ENCODE measurements around the gene MAOB. TPM values are rescaled to one million over a fixed set of nuclear protein-coding genes. Genes with fewer than 3 reads are reported as not detected.

The MAOB gene
- total and polyA plus RNA-seq, 5 donors from 2014 or later: 0.13 TPM; not detected in 4

GRCh38 chrX:43808231-43808630 lies 74.0 kb downstream of the MAOB start:
- Histone ChIP-seq H3K27me3 (ENCODE audit: control insufficient read depth, insufficient read depth, low read length) (peaks cover 2% of the 10 kb centered on the region), H3K27ac (ENCODE audit: insufficient read depth, low read length, poor library complexity, severe bottlenecking) (no peak overlapping the region), H3K4me3 (ENCODE audit: low read depth, low read length) (no peak overlapping the region), H3K36me3 (ENCODE audit: control insufficient read depth, insufficient read depth, low read length) (no peaks in the 10 kb centered on the region), H3K9me3 (ENCODE audit: control insufficient read depth in 2 of 2, low read length in 2 of 2) (no peaks in the 10 kb centered on the region), H3K4me1 (ENCODE audit: control insufficient read depth, insufficient read depth, low read length, poor library complexity, severe bottlenecking) (no peaks in the 10 kb centered on the region)
- no peak overlapping the region for H3K4me3 Mint-ChIP-seq
- no peak for ATAC-seq (ENCODE audit: low read depth in 2 of 2)
- H3K9me3 Mint-ChIP-seq: peaks cover 0 to 2% (median 0%) of the 10 kb centered on the region in 7 donors
- DNase-seq: no peak
- no peak overlapping the region for H3K27ac Mint-ChIP-seq
- H3K4me1 Mint-ChIP-seq: peaks cover 0 to 2% (median 0%) of the 10 kb centered on the region in 4 donors
- H3K27me3 Mint-ChIP-seq: peaks cover 6% of the 10 kb centered on the region
- no peaks in the 10 kb centered on the region for H3K36me3 Mint-ChIP-seq

DNA sequence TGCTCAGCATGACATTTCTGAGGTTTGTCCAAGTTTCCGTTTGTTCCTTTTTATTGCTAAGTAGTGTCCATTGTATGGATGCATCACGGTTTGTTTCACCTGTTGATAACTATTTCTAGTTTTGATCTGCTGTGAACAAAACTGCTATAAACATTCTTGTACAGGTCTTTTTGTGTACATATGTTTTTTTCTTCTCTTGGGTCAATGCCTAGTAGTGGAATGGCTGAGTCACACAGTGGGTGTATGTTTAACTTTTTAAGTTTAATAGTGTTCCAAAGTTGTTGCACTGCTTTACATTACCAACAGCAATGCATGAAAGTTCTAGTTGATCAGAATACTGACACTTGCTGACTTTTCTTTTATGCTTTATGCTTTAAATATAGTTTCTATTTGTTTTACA lies 76.7 kb downstream of the MAOB start:
- Mint-ChIP-seq H3K9me3 (peaks cover 0 to 1% (median 0%) of the 10 kb centered on the region in 7 donors), H3K36me3 (no peaks in the 10 kb centered on the region), H3K27ac (no peak overlapping the region), H3K4me3 (no peak overlapping the region), H3K4me1 (no peaks in the 10 kb centered on the region), H3K27me3 (peaks cover 6% of the 10 kb centered on the region)
- Histone ChIP-seq H3K27ac (ENCODE audit: insufficient read depth, low read length, poor library complexity, severe bottlenecking) (no peak overlapping the region), H3K9me3 (ENCODE audit: control insufficient read depth in 2 of 2, low read length in 2 of 2) (no peaks in the 10 kb centered on the region), H3K36me3 (ENCODE audit: control insufficient read depth, insufficient read depth, low read length) (no peaks in the 10 kb centered on the region), H3K4me1 (ENCODE audit: control insufficient read depth, insufficient read depth, low read length, poor library complexity, severe bottlenecking) (no peaks in the 10 kb centered on the region), H3K4me3 (ENCODE audit: low read depth, low read length) (no peak overlapping the region), H3K27me3 (ENCODE audit: control insufficient read depth, insufficient read depth, low read length) (peaks cover 8% of the 10 kb centered on the region)
- ATAC-seq (ENCODE audit: low read depth in 2 of 2): no peak
- no peak for DNase-seq

- ATAC-seq (ENCODE audit: low read depth in 2 of 2) (no peak), DNase-seq (no peak)
- Histone ChIP-seq H3K4me3 (ENCODE audit: low read depth, low read length) (no peak overlapping the region), H3K36me3 (ENCODE audit: control insufficient read depth, insufficient read depth, low read length) (no peaks in the 10 kb centered on the region), H3K4me1 (ENCODE audit: control insufficient read depth, insufficient read depth, low read length, poor library complexity, severe bottlenecking) (no peaks in the 10 kb centered on the region), H3K9me3 (ENCODE audit: control insufficient read depth in 2 of 2, low read length in 2 of 2) (no peaks in the 10 kb centered on the region), H3K27ac (ENCODE audit: insufficient read depth, low read length, poor library complexity, severe bottlenecking) (no peak overlapping the region), H3K27me3 (ENCODE audit: control insufficient read depth, insufficient read depth, low read length) (peaks cover 8% of the 10 kb centered on the region)
- Mint-ChIP-seq H3K4me1 (no peaks in the 10 kb centered on the region), H3K36me3 (no peaks in the 10 kb centered on the region), H3K4me3 (no peak overlapping the region), H3K9me3 (peaks cover 0 to 1% (median 0%) of the 10 kb centered on the region in 7 donors), H3K27me3 (peaks cover 10% of the 10 kb centered on the region), H3K27ac (no peak overlapping the region)
Observed at GRCh38 chrX:43804021-43804420, 78.2 kb downstream of the MAOB start.

DNA sequence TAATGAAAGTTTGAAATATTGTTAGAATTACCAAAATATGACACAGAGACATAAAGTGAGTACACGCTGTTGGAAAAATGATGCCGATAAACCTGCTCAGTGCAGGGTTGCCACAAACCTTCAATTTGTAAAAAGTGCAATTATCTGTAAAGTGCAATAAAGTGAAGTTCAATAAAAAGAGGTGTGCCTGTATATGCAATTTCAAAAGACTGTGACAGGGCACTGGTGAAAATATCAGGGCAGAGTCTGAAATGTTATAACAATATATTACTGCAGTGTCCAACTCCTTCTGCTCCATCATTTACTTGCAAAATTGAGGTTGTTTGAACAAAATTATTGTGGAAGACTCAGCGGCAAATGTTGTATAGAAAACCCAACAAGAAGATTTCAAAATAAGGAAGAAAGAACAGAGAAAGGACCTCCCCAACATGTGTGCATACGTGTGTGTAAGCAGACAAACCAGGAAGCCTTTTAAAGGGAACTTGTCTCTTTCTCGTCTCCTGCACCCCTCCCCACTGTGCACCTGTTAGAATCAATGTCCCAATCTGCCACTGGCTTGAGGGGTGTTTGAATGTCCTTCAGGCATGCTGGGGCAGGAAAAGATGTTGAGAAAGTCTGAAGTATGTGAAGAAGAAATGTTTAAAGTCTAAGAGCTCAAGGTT lies 96.2 kb downstream of the MAOB start:
- H3K4me3 ChIP-seq (ENCODE audit: low read depth, low read length): no peak overlapping the region
- H3K9me3 ChIP-seq (ENCODE audit: control insufficient read depth in 2 of 2, low read length in 2 of 2): no peaks in the 10 kb centered on the region
- ATAC-seq (ENCODE audit: low read depth in 2 of 2): no peak
- no peaks in the 10 kb centered on the region for H3K27me3 ChIP-seq (ENCODE audit: control insufficient read depth, insufficient read depth, low read length)
- H3K36me3 ChIP-seq (ENCODE audit: control insufficient read depth, insufficient read depth, low read length): no peaks in the 10 kb centered on the region
- no peaks in the 10 kb centered on the region for H3K36me3 Mint-ChIP-seq
- H3K27me3 Mint-ChIP-seq: peaks cover 6% of the 10 kb centered on the region
- H3K9me3 Mint-ChIP-seq: peaks cover 0 to 2% (median 0%) of the 10 kb centered on the region in 7 donors
- no peak overlapping the region for H3K27ac Mint-ChIP-seq
- no peak overlapping the region for H3K4me3 Mint-ChIP-seq
- H3K27ac ChIP-seq (ENCODE audit: insufficient read depth, low read length, poor library complexity, severe bottlenecking): no peak overlapping the region
- no peak for DNase-seq
- no peaks in the 10 kb centered on the region for H3K4me1 Mint-ChIP-seq
- H3K4me1 ChIP-seq (ENCODE audit: control insufficient read depth, insufficient read depth, low read length, poor library complexity, severe bottlenecking): no peaks in the 10 kb centered on the region

- Mint-ChIP-seq H3K27me3 (no peaks in the 10 kb centered on the region), H3K9me3 (peaks cover 0 to 1% (median 0%) of the 10 kb centered on the region in 7 donors), H3K4me1 (no peaks in the 10 kb centered on the region), H3K4me3 (no peak overlapping the region), H3K36me3 (no peaks in the 10 kb centered on the region), H3K27ac (no peak overlapping the region)
- DNase-seq (no peak), ATAC-seq (ENCODE audit: low read depth in 2 of 2) (no peak)
- Histone ChIP-seq H3K9me3 (ENCODE audit: control insufficient read depth in 2 of 2, low read length in 2 of 2) (no peaks in the 10 kb centered on the region), H3K27ac (ENCODE audit: insufficient read depth, low read length, poor library complexity, severe bottlenecking) (no peak overlapping the region), H3K4me1 (ENCODE audit: control insufficient read depth, insufficient read depth, low read length, poor library complexity, severe bottlenecking) (no peaks in the 10 kb centered on the region), H3K36me3 (ENCODE audit: control insufficient read depth, insufficient read depth, low read length) (no peaks in the 10 kb centered on the region), H3K27me3 (ENCODE audit: control insufficient read depth, insufficient read depth, low read length) (no peaks in the 10 kb centered on the region), H3K4me3 (ENCODE audit: low read depth, low read length) (no peak overlapping the region)
Observed at GRCh38 chrX:43758044-43758443, 124.2 kb downstream of the MAOB start.

DNA sequence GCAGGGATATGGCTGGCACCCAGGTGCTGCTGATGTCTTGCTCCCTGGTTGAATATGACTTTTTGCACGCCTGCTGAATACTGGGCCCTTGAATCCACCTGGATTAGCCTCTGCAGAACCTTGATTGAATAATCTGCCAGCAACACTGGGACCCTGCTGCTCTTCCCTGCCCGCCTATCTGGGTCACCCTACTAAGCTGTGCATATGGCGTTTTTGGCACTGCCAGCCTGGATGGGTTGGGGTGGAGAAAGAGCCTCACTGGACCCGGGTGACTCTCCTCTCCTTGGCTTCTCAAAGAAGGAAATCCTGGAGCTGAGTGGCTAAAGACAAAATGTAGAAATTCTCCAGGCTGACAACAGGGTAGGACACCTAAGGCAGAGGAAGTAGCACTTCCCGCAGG lies 126.2 kb downstream of the MAOB start:
- Mint-ChIP-seq H3K4me3 (no peak overlapping the region), H3K27me3 (no peaks in the 10 kb centered on the region), H3K9me3 (peaks cover 0 to 1% (median 0%) of the 10 kb centered on the region in 7 donors), H3K36me3 (no peaks in the 10 kb centered on the region), H3K27ac (no peak overlapping the region), H3K4me1 (no peaks in the 10 kb centered on the region)
- H3K4me1 ChIP-seq (ENCODE audit: control insufficient read depth, insufficient read depth, low read length, poor library complexity, severe bottlenecking): no peaks in the 10 kb centered on the region
- H3K36me3 ChIP-seq (ENCODE audit: control insufficient read depth, insufficient read depth, low read length): no peaks in the 10 kb centered on the region
- no peak overlapping the region for H3K4me3 ChIP-seq (ENCODE audit: low read depth, low read length)
- ATAC-seq (ENCODE audit: low read depth in 2 of 2) (no peak), DNase-seq (no peak)
- H3K9me3 ChIP-seq (ENCODE audit: control insufficient read depth in 2 of 2, low read length in 2 of 2): no peaks in the 10 kb centered on the region
- no peaks in the 10 kb centered on the region for H3K27me3 ChIP-seq (ENCODE audit: control insufficient read depth, insufficient read depth, low read length)
- no peak overlapping the region for H3K27ac ChIP-seq (ENCODE audit: insufficient read depth, low read length, poor library complexity, severe bottlenecking)

- Mint-ChIP-seq H3K36me3 (no peaks in the 10 kb centered on the region), H3K27ac (no peak overlapping the region), H3K4me3 (no peak overlapping the region), H3K4me1 (peaks cover 0 to 9% (median 0%) of the 10 kb centered on the region in 4 donors), H3K9me3 (no peaks in the 10 kb centered on the region), H3K27me3 (peaks cover 4% of the 10 kb centered on the region)
- ATAC-seq (ENCODE audit: low read depth in 2 of 2) (no peak), DNase-seq (peak in 1 of 3 donors; percentile 1)
- H3K36me3 ChIP-seq (ENCODE audit: control insufficient read depth, insufficient read depth, low read length): no peaks in the 10 kb centered on the region
- H3K27me3 ChIP-seq (ENCODE audit: control insufficient read depth, insufficient read depth, low read length): no peaks in the 10 kb centered on the region
- no peak overlapping the region for H3K27ac ChIP-seq (ENCODE audit: insufficient read depth, low read length, poor library complexity, severe bottlenecking)
- no peaks in the 10 kb centered on the region for H3K4me1 ChIP-seq (ENCODE audit: control insufficient read depth, insufficient read depth, low read length, poor library complexity, severe bottlenecking)
- no peaks in the 10 kb centered on the region for H3K9me3 ChIP-seq (ENCODE audit: control insufficient read depth in 2 of 2, low read length in 2 of 2)
- H3K4me3 ChIP-seq (ENCODE audit: low read depth, low read length): no peak overlapping the region
Observed at GRCh38 chrX:43753637-43754036, 128.6 kb downstream of the MAOB start.

DNA sequence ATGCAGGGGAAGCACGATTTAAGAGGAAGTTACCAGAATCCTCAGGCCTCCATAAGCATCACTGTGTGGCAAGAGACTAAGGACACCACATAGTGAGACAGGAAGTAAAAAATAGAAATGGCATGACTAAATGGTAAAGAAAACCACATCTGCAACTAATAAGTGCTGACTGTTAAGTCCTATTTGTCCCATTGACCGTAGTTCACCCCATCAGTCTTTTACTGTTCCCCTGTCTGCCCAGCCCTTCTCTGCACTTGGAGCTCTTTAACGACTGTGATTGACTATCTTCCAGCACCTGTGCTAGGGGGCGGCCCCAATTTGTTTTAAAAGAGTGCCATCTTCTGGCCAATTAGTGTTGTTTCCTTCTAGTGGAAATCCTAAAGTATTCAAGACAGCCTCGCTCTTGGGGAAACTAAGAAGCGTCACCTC lies 132.0 kb downstream of the MAOB start:
- Histone ChIP-seq H3K9me3 (ENCODE audit: control insufficient read depth in 2 of 2, low read length in 2 of 2) (no peaks in the 10 kb centered on the region), H3K27me3 (ENCODE audit: control insufficient read depth, insufficient read depth, low read length) (no peaks in the 10 kb centered on the region), H3K4me1 (ENCODE audit: control insufficient read depth, insufficient read depth, low read length, poor library complexity, severe bottlenecking) (no peaks in the 10 kb centered on the region), H3K27ac (ENCODE audit: insufficient read depth, low read length, poor library complexity, severe bottlenecking) (no peak overlapping the region), H3K36me3 (ENCODE audit: control insufficient read depth, insufficient read depth, low read length) (no peaks in the 10 kb centered on the region), H3K4me3 (ENCODE audit: low read depth, low read length) (no peak overlapping the region)
- Mint-ChIP-seq H3K9me3 (no peaks in the 10 kb centered on the region), H3K4me3 (no peak overlapping the region), H3K36me3 (no peaks in the 10 kb centered on the region), H3K27ac (peak overlapping the region in 1 of 3 donors; percentile 34), H3K4me1 (peaks cover 0 to 9% (median 0%) of the 10 kb centered on the region in 4 donors), H3K27me3 (peaks cover 4% of the 10 kb centered on the region)
- ATAC-seq (ENCODE audit: low read depth in 2 of 2): peak; percentile 71
- peak; percentile 15 to 78 (median 63) for DNase-seq
